ENCODE results near the gene RIPOR3.
"Not testable (repeated sequence)": the region's sequence is repeated elsewhere in the genome, so short reads cannot be mapped to it uniquely, and the experiment has no call there.

Gene RIPOR3

GRCh38 chr20:50659975-50660670, 31.2 kb downstream of the RIPOR3 start:
- DNase-seq: no peak

GRCh38 chr20:50658804-50659380, 32.5 kb downstream of the RIPOR3 start:
- no peak for DNase-seq

- peak in 29 of 51 donors; percentile 4 to 60 (median 36) for DNase-seq
These were observed 35.9 kb downstream of the RIPOR3 start for GRCh38 chr20:50655311-50655880.

- DNase-seq: peak in 10 of 51 donors; percentile 2 to 47 (median 18)
These were observed 36.4 kb downstream of the RIPOR3 start for GRCh38 chr20:50654904-50655303.

GRCh38 chr20:50652702-50653294, 38.5 kb downstream of the RIPOR3 start:
- no peak for DNase-seq

GRCh38 chr20:50651676-50652075, 39.7 kb downstream of the RIPOR3 start:
- no peak for DNase-seq

- no peak for DNase-seq
These were observed 41.8 kb downstream of the RIPOR3 start for GRCh38 chr20:50649590-50649989.

GRCh38 chr20:50648651-50649050, 42.7 kb downstream of the RIPOR3 start:
- no peak for DNase-seq

- no peak for DNase-seq
These were observed 44.8 kb downstream of the RIPOR3 start for GRCh38 chr20:50646483-50646996.

- peak in 3 of 51 donors; percentile 12 to 63 (median 23) for DNase-seq
These were observed 45.9 kb downstream of the RIPOR3 start for GRCh38 chr20:50645253-50646068.

- no peak for DNase-seq
These were observed 49.0 kb downstream of the RIPOR3 start for GRCh38 chr20:50642288-50642803.

GRCh38 chr20:50641625-50642287, 49.6 kb downstream of the RIPOR3 start:
- not testable (repeated sequence) for DNase-seq

GRCh38 chr20:50639971-50640711, 51.2 kb downstream of the RIPOR3 start:
- not testable (repeated sequence) for DNase-seq

- peak in 3 of 51 donors; percentile 5 to 21 (median 10) for DNase-seq
These were observed 53.1 kb downstream of the RIPOR3 start for GRCh38 chr20:50638015-50638847.

- no peak for DNase-seq
These were observed 54.5 kb downstream of the RIPOR3 start for GRCh38 chr20:50636601-50637540.

GRCh38 chr20:50635676-50636600, 55.4 kb downstream of the RIPOR3 start:
- DNase-seq: peak in 12 of 51 donors; percentile 3 to 33 (median 16)
